GM23248 (cell line): Measurements from ENCODE around the gene GLB1L2. TPM values are rescaled to one million over a fixed set of nuclear protein-coding genes. Genes with fewer than 3 reads are reported as not detected.

ENCODE experiments used
- DNase-seq: peaks from one replicate; pipeline ENCODE4 v3.0.0-alpha.2; 2015
- H2AFZ ChIP-seq: fragments of 200-600 bp; sonication (generic); 2 replicates; pipeline ENCODE4 v1.6.1; 2016; ENCODE audit warnings: antibody characterized with exemption
- H3F3A ChIP-seq: fragments of 200-600 bp; sonication (generic); 2 replicates; pipeline ENCODE4 v1.6.1; 2016; ENCODE audit warnings: mild to moderate bottlenecking, antibody characterized with exemption, mixed run types; ENCODE audit not compliant: insufficient read depth
- H3K27ac ChIP-seq: fragments of 200-600 bp; sonication (generic); 2 replicates; pipeline ENCODE4 v1.5.1; 2016; ENCODE audit warnings: mild to moderate bottlenecking
- H3K27me3 ChIP-seq: fragments of 200-600 bp; sonication (generic); replicated peaks from 2 replicates; pipeline ENCODE4 v1.6.1; 2016; ENCODE audit warnings: mild to moderate bottlenecking; ENCODE audit not compliant: insufficient read depth
- H3K36me3 ChIP-seq: fragments of 200-600 bp; sonication (generic); 2 replicates; pipeline ENCODE4 v1.6.1; 2016; ENCODE audit warnings: low read depth, mild to moderate bottlenecking
- H3K4me1 ChIP-seq: fragments of 200-600 bp; sonication (generic); 2 replicates; pipeline ENCODE4 v1.6.1; 2016; ENCODE audit warnings: mild to moderate bottlenecking; ENCODE audit not compliant: insufficient read depth
- H3K4me2 ChIP-seq: fragments of 200-600 bp; sonication (generic); one replicate; pipeline ENCODE4 v1.6.1; 2016; ENCODE audit warnings: mild to moderate bottlenecking; ENCODE audit not compliant: unreplicated experiment
- H3K4me3 ChIP-seq: fragments of 200-600 bp; sonication (generic); 2 replicates; pipeline ENCODE4 v1.5.1; 2016; ENCODE audit warnings: mild to moderate bottlenecking
- H3K79me2 ChIP-seq: fragments of 200-600 bp; sonication (generic); 2 replicates; pipeline ENCODE4 v1.6.1; 2016; ENCODE audit warnings: mild to moderate bottlenecking; ENCODE audit not compliant: insufficient read depth
- H3K9ac ChIP-seq: fragments of 200-600 bp; sonication (generic); 2 replicates; pipeline ENCODE4 v1.6.1; 2016; ENCODE audit warnings: mild to moderate bottlenecking
- H3K9me2 ChIP-seq: fragments of 200-600 bp; sonication (generic); 2 replicates; pipeline ENCODE4 v1.6.1; 2016; ENCODE audit warnings: mixed run types, mild to moderate bottlenecking, moderate library complexity; ENCODE audit not compliant: insufficient read depth
- H3K9me3 ChIP-seq: fragments of 200-600 bp; sonication (generic); one replicate; pipeline ENCODE4 v1.6.1; 2017; ENCODE audit warnings: low read depth
- H4K20me1 ChIP-seq: fragments of 200-600 bp; sonication (generic); 2 replicates; pipeline ENCODE4 v1.6.0; 2016; ENCODE audit not compliant: insufficient read depth
- EZH2 ChIP-seq: fragments of 200-600 bp; sonication (generic); IDR thresholded peaks from 2 replicates; pipeline ENCODE4 v1.6.1; 2018; ENCODE audit warnings: antibody characterized with exemption, mild to moderate bottlenecking; ENCODE audit not compliant: insufficient read depth, poor library complexity, severe bottlenecking
- EZH2phosphoT487 ChIP-seq: fragments of 200-600 bp; sonication (generic); IDR thresholded peaks from 2 replicates; pipeline ENCODE4 v1.6.1; 2018; ENCODE audit warnings: antibody characterized with exemption, moderate library complexity, mild to moderate bottlenecking, low read depth; ENCODE audit not compliant: insufficient read depth
- WGBS, 2 experiments: methylation state at CpG; one replicate each; pipeline ENCODE4 v1.1.6; 2015 to 2017; ENCODE audit warnings: low lambda C conversion rate in 2 of 2, low coverage in 1 of 2; ENCODE audit errors: missing lambda C conversion rate in 2 of 2; 5-methylcytosine and 5-hydroxymethylcytosine counted together
- in situ Hi-C: fragments of 300-500 bp; cut with MboI; formaldehyde crosslinking; loops from 2 replicates; pipeline ENCODE4 v1.15.0; 2020
- polyA plus RNA-seq: library from polyadenylated mRNA; unstranded; fragments of >200 nt; fragmentation: Nextera tagmentation; extraction: Ambion mirVana; gene quantifications from 2 replicates; pipeline ENCODE4 v1.2.1, GENCODE V29; 2016
- total RNA-seq: library from RNA; depleted of rRNA; stranded (reverse); fragments of >200 nt; shearing (Covaris generic); gene quantifications from 2 replicates; pipeline ENCODE4 v1.2.3, GENCODE V29; 2014

GLB1L2 gene
- total and polyA plus RNA-seq, 2 experiments from 2014 or later = 0.11 TPM; not detected in 1

DNA sequence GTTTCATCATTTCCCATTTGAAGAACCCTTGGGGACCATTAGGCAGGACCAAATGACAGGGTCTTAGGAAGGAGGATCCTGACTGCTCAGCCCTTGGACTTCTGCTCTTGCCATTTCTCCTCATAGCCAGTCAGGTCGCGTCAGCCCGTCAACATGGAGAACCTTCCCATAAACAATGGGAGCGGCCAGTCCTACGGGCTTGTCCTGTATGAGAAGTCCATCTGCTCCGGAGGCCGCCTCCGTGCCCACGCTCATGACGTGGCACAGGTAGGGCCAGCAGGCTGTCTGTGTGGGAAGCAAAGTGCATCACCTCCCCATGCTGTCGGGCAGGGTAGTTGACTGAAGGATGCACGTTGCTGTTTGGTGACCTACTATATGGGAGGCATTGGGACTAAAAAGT lies 19.6 kb upstream of the GLB1L2 start:
- no peaks in the 10 kb centered on the region for H3K9me3 ChIP-seq
- no peak overlapping the region for H2AFZ ChIP-seq
- no peaks in the 10 kb centered on the region; the same call in 1 of the 2 replicates for H3K27me3 ChIP-seq
- H3K27ac ChIP-seq = no peak overlapping the region
- H3K36me3 ChIP-seq = no peaks in the 10 kb centered on the region
- no peak overlapping the region for H3K4me3 ChIP-seq
- H3K79me2 ChIP-seq = no peaks in the 10 kb centered on the region
- H3F3A ChIP-seq = no peaks in the 10 kb centered on the region
- in situ Hi-C loops = no loop called here
- no peak for DNase-seq
- no peaks in the 10 kb centered on the region for H4K20me1 ChIP-seq
- no peak overlapping the region for H3K4me2 ChIP-seq
- no peaks in the 10 kb centered on the region for H3K4me1 ChIP-seq
- H3K9me2 ChIP-seq = no peaks in the 10 kb centered on the region
- H3K9ac ChIP-seq = no peak overlapping the region
- TF ChIP-seq EZH2 (no peak), EZH2phosphoT487 (no peak)
- 43 to 47% methylated on average over 12 of the region's 12 CpGs for WGBS, 2 experiments

DNA sequence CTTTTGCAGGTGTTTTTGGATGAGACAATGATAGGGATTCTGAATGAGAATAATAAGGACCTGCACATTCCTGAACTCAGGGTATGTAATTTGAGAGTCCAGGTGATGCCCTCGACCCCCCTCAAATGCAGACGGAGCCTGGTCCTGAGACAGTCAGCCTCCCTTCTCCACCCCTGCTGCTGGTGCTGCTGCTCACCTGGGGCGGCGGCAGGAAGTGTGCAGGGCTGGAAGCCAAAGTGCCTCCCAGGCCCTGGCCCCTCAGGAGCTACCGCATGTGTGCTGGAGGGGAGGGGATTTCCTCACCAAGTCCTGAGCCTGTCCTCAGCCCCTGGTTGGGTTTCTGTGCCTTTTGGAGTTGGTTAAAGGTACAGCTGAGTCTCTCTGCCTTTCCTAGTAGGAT lies 19.0 kb upstream of the GLB1L2 start:
- Histone ChIP-seq H4K20me1 (no peaks in the 10 kb centered on the region), H3K9me3 (no peaks in the 10 kb centered on the region), H3K27ac (no peak overlapping the region), H3K79me2 (no peaks in the 10 kb centered on the region), H3K27me3 (no peaks in the 10 kb centered on the region; the same call in 1 of the 2 replicates), H3K4me1 (no peaks in the 10 kb centered on the region), H3K36me3 (no peaks in the 10 kb centered on the region), H3K4me3 (no peak overlapping the region), H3K9me2 (no peaks in the 10 kb centered on the region), H3K9ac (no peak overlapping the region), H3F3A (no peaks in the 10 kb centered on the region), H3K4me2 (no peak overlapping the region), H2AFZ (no peak overlapping the region)
- 7 to 12% methylated on average over 5 of the region's 5 CpGs for WGBS, 2 experiments
- TF ChIP-seq EZH2phosphoT487 = no peak
- no peak for TF ChIP-seq EZH2
- no peak for DNase-seq
- in situ Hi-C loops = no loop called here

DNA sequence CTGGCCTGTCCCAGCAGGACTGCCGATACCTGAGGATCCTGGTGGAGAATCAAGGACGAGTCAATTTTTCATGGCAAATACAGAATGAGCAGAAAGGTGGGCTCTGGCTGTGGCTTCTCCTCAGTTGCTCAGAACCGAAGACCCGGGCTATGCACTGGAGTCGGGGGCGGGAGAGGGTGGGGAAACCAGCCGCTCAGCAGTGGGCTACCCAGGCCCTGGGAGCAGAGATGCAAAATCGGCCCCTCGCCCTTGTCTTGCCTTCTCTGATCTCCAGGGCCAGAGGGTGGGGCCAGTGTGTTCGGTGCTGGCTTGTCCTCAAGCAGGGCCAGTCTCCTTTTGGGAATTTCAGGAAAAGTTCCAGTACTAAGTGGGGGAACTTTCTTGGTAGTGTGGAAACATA lies 18.4 kb upstream of the GLB1L2 start:
- Histone ChIP-seq H3K9me3 (no peaks in the 10 kb centered on the region), H3F3A (no peaks in the 10 kb centered on the region), H2AFZ (no peak overlapping the region), H3K9ac (no peak overlapping the region), H3K27ac (no peak overlapping the region), H3K36me3 (no peaks in the 10 kb centered on the region), H3K9me2 (no peaks in the 10 kb centered on the region), H4K20me1 (no peaks in the 10 kb centered on the region), H3K4me3 (no peak overlapping the region), H3K4me1 (no peaks in the 10 kb centered on the region), H3K79me2 (no peaks in the 10 kb centered on the region), H3K4me2 (no peak overlapping the region), H3K27me3 (no peaks in the 10 kb centered on the region; the same call in 1 of the 2 replicates)
- TF ChIP-seq EZH2 = no peak
- DNase-seq = no peak
- in situ Hi-C loops = no loop called here
- 42 to 44% methylated on average over 7 to 10 of the region's 10 CpGs for WGBS, 2 experiments

DNA sequence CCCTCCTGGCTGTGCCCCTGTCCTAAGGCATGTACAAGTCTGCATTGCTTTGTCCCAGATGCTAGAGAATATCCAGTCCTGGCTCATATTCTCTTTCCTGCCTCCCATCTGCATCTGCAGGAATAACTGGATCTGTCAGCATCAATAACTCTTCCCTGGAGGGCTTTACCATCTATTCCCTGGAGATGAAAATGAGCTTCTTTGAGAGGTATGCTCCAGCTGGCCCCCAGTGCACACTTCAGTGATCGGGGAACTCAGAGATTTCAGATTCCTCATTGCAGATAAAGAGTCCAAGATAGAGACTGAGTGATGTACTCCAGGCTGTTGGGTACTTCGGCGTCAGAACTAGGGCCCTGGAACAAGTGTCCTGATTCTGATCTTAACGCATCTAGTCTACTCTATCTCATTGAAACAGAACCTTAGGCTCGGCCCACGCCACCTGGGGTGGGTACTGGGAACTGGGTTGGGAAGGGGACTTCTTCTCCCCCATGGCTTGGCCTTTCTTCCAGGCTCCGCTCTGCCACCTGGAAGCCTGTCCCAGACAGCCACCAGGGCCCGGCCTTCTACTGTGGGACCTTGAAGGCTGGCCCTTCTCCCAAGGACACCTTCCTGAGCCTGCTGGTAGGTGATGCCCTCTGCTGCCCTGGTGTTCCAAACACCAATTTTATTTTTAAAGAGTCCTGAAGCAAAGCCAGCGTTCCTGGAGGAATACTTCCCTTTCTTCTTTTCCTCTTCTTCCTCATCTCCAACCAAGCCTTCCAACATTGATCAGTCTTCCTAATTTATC lies 17.8 kb upstream of the GLB1L2 start:
- Histone ChIP-seq H3K4me3 (no peak overlapping the region), H3K4me1 (no peaks in the 10 kb centered on the region), H3K4me2 (no peak overlapping the region), H3K27ac (no peak overlapping the region), H3F3A (no peaks in the 10 kb centered on the region), H3K9ac (no peak overlapping the region), H4K20me1 (no peaks in the 10 kb centered on the region), H3K79me2 (no peaks in the 10 kb centered on the region), H3K36me3 (no peaks in the 10 kb centered on the region), H2AFZ (no peak overlapping the region), H3K27me3 (no peaks in the 10 kb centered on the region; the same call in 1 of the 2 replicates), H3K9me2 (no peaks in the 10 kb centered on the region), H3K9me3 (no peaks in the 10 kb centered on the region)
- DNase-seq = no peak
- in situ Hi-C loops = no loop called here
- 28 to 36% methylated on average over 7 to 9 of the region's 9 CpGs for WGBS, 2 experiments
- no peak for TF ChIP-seq EZH2
- TF ChIP-seq EZH2phosphoT487 = no peak
